ENCODE data around the gene ASAP3.

- TF ChIP-seq POLR2A (IDR thresholded peaks at IDR 0.05; ENCODE audit: low read depth, low read length) (no peak), CTCF (IDR thresholded peaks at IDR 0.05; ENCODE audit: extremely low read depth in 1 of 2, insufficient read depth in 1 of 2, low read depth in 1 of 2, low read length in 2 of 2) (no peak), EZH2 (IDR thresholded peaks at IDR 0.05; ENCODE audit: borderline replicate concordance, low read depth, low read length, severe bottlenecking) (no peak), FOS (IDR thresholded peaks at IDR 0.05; ENCODE audit: borderline replicate concordance, insufficient read depth, low read length) (peak; percentile 48), POLR2AphosphoS5 (IDR thresholded peaks at IDR 0.05; ENCODE audit: insufficient read depth, low read depth, low read length) (no peak), JUN (IDR thresholded peaks at IDR 0.05; ENCODE audit: borderline replicate concordance, insufficient read depth, insufficient read length, low read depth) (no peak), GATA2 (IDR thresholded peaks at IDR 0.05; ENCODE audit: insufficient read depth, insufficient read length, low read depth, low read length) (no peak), MYC (IDR thresholded peaks at IDR 0.05; ENCODE audit: low read depth, low read length) (no peak)
- TF ChIP-seq, protein P1, sequence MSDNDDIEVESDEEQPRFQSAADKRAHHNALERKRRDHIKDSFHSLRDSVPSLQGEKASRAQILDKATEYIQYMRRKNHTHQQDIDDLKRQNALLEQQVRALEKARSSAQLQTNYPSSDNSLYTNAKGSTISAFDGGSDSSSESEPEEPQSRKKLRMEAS (IDR thresholded peaks at IDR 0.05; ENCODE audit: insufficient read depth, insufficient read length): no peak
These were observed 90.3 kb downstream of the ASAP3 start for GRCh38 chr1:23393706-23394105.

Data from endothelial cell of umbilical vein (primary cell).